Liver (tissue), 3 donors: Measurements from ENCODE around the gene ABHD12.

ENCODE experiments used
- GABPA ChIP-seq, 2 donors: IDR thresholded peaks in 1 of 2; conservative IDR thresholded peaks in 1 of 2; 2 replicates each; pipeline ENCODE4 v1.6.1; 2016; ENCODE audit warnings: antibody characterized with exemption in 2 of 2, mild to moderate bottlenecking in 1 of 2, moderate library complexity in 1 of 2
- TF ChIP-seq, protein P1 (sequence below): fragments of 150-350 bp; IDR thresholded peaks from 2 replicates; pipeline ENCODE4 v1.5.1; 2017; ENCODE audit warnings: improper control_type of control experiment, low read depth, low read length; ENCODE audit not compliant: missing input control
- TF ChIP-seq, protein P2 (sequence below): IDR thresholded peaks from 2 replicates; pipeline ENCODE4 v1.6.1; 2016; ENCODE audit warnings: antibody characterized with exemption
- donor health status: healthy.
- donor health status: healthy.

DNA sequence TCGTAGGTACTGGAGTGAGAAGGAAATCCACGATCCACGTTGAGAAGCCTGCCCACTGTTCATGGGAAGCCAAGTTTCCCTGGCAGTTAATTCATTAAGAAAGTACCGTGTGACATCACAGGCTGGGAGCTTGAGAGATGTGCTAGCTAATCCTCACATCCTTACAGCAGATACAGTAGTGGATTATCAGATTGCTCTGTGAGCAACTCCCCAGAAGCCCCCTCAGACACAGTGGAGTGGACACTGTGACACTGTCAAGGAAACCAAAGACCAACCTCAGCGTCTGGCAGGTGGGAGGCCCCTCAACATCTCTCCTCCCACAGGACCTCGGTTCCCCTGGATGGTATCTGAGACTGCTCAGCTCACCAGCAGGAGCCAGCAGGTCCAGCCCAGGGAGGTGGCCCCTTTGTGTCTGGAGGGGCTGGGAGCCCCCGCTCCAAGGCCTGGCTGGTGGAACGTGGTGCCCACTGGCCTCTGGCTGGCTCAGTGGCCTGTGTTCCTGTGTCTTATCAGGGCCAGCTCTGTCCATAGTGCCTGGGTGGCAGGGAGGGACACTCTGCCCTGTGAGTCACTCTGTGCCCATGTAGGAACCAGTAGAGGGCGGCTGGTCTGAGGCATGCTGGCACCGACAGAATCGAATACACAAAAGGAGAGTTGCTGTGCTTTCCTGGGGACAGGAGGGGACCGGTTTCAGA, 135.5 kb downstream of the ABHD12 start:
- TF ChIP-seq, protein P1, sequence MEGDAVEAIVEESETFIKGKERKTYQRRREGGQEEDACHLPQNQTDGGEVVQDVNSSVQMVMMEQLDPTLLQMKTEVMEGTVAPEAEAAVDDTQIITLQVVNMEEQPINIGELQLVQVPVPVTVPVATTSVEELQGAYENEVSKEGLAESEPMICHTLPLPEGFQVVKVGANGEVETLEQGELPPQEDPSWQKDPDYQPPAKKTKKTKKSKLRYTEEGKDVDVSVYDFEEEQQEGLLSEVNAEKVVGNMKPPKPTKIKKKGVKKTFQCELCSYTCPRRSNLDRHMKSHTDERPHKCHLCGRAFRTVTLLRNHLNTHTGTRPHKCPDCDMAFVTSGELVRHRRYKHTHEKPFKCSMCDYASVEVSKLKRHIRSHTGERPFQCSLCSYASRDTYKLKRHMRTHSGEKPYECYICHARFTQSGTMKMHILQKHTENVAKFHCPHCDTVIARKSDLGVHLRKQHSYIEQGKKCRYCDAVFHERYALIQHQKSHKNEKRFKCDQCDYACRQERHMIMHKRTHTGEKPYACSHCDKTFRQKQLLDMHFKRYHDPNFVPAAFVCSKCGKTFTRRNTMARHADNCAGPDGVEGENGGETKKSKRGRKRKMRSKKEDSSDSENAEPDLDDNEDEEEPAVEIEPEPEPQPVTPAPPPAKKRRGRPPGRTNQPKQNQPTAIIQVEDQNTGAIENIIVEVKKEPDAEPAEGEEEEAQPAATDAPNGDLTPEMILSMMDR: no peak
- TF ChIP-seq GABPA (IDR thresholded peaks at IDR 0.05 in 1 of 2, conservative IDR thresholded peaks at IDR 0.05 in 1 of 2): no peak
- TF ChIP-seq, protein P2, sequence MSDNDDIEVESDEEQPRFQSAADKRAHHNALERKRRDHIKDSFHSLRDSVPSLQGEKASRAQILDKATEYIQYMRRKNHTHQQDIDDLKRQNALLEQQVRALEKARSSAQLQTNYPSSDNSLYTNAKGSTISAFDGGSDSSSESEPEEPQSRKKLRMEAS: no peak
